ENCODE measurements around the gene DIO3. TPM values are rescaled to one million over a fixed set of nuclear protein-coding genes. Genes with fewer than 3 reads are reported as not detected.

The DIO3 gene
- total RNA-seq, 6 experiments from 2014 or later = not detected

DNA sequence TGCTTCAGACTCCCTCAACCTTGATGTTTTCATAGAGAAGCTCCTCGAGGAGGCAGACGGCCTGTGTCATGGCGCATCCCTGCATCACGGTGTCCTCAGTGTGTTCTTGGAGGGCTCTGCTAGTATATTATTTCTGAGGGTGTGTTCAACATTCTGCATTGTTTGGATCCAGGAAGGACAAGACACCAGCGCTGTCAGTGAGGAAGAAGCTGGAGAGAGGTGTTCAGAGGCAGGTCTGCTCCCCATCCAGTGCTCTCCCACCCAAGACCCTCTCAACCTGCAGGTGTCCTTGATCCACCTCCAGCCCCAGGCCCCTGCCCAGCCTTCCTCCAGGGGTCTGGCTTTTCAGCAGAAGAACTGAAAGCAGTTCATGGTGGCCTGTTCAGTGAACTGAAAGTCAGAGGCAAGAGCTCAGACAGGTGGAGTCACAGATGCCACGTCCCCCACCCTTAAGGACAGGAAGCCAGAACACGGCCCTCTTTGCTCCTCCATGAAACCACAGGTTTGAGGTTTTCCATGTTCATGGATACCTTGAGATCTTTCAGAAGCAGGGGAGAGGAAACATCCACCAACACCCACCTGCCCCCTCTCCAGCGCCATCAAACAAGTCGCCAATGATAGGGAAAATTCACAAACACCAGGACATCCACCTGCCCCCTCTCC lies 37.4 kb downstream of the DIO3 start:
- Mint-ChIP-seq H3K9me3 (no peaks in the 10 kb centered on the region; the same call in 1 of the 2 replicates), H3K4me3 (no peak overlapping the region), H3K4me1 (ENCODE audit: low read depth) (no peaks in the 10 kb centered on the region), H3K27ac (no peak overlapping the region), H3K36me3 (ENCODE audit: low read depth) (no peaks in the 10 kb centered on the region; the same call in 1 of the 2 replicates), H3K27me3 (ENCODE audit: insufficient read depth) (peaks cover 18% of the 10 kb centered on the region)
- no peak for TF ChIP-seq CTCF (IDR thresholded peaks at IDR 0.05)
- no peak for DNase-seq

GRCh38 chr14:101599234-101599885 lies 38.1 kb downstream of the DIO3 start:
- H3K36me3 Mint-ChIP-seq (ENCODE audit: low read depth) = no peaks in the 10 kb centered on the region; the same call in 1 of the 2 replicates
- no peaks in the 10 kb centered on the region; the same call in 1 of the 2 replicates for H3K9me3 Mint-ChIP-seq
- no peak for TF ChIP-seq CTCF (IDR thresholded peaks at IDR 0.05)
- no peak for DNase-seq
- H3K4me3 Mint-ChIP-seq = no peak overlapping the region
- peaks cover 18% of the 10 kb centered on the region for H3K27me3 Mint-ChIP-seq (ENCODE audit: insufficient read depth)
- H3K27ac Mint-ChIP-seq = no peak overlapping the region
- H3K4me1 Mint-ChIP-seq (ENCODE audit: low read depth) = no peaks in the 10 kb centered on the region

- no peak overlapping the region for H3K27ac Mint-ChIP-seq
- no peak for TF ChIP-seq CTCF (IDR thresholded peaks at IDR 0.05)
- H3K4me1 Mint-ChIP-seq (ENCODE audit: low read depth) = no peaks in the 10 kb centered on the region
- H3K9me3 Mint-ChIP-seq = no peaks in the 10 kb centered on the region; the same call in 1 of the 2 replicates
- peaks cover 25% of the 10 kb centered on the region for H3K27me3 Mint-ChIP-seq (ENCODE audit: insufficient read depth)
- no peak for DNase-seq
- H3K36me3 Mint-ChIP-seq (ENCODE audit: low read depth) = no peaks in the 10 kb centered on the region; the same call in 1 of the 2 replicates
- no peak overlapping the region for H3K4me3 Mint-ChIP-seq
Observed at GRCh38 chr14:101600336-101600890, 39.1 kb downstream of the DIO3 start.

DNA sequence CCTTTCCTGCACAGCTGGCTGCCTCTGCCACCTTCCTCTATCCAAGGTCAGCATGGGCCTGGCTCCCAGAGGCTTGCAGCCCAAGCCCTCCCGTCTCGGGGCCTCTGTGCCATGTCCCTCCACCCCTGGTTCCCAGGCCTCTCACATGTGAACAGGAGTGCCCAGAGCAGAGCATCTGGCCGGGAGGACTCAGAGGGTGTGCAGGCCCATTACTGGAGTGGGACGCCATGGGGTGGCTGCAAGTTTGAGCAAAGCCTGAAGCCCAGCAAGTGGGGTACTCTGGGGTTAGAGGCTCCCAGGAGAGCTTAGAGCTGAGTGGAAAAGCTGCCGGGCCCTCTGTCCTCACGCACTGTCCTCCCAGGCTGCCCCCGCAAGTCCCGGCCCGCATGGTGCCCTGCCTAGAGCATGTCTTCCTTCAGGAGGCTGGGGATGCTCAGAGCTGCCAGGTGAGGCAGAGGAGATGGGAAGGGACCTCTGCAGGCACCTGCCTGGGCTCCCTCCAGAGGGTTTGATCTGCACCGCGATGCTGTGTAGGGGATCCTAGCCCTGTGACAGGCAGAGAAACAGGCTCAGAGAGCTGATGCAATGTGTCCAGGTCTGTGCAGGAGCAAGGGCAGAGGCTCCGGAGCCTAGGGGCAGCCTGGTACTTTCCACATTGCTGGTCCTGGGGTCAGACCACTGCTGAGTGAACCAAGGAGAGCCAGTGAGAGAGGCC lies 39.8 kb downstream of the DIO3 start:
- Mint-ChIP-seq H3K27me3 (ENCODE audit: insufficient read depth) (peaks cover 29% of the 10 kb centered on the region), H3K4me3 (no peak overlapping the region)

More for the DNA sequence above, 39.8 kb downstream of the DIO3 start:
- no peak for TF ChIP-seq CTCF (IDR thresholded peaks at IDR 0.05)
- no peak for DNase-seq
- H3K36me3 Mint-ChIP-seq (ENCODE audit: low read depth) = no peaks in the 10 kb centered on the region; the same call in 1 of the 2 replicates
- no peaks in the 10 kb centered on the region; the same call in 1 of the 2 replicates for H3K9me3 Mint-ChIP-seq
- no peak overlapping the region for H3K27ac Mint-ChIP-seq
- H3K4me1 Mint-ChIP-seq (ENCODE audit: low read depth) = no peaks in the 10 kb centered on the region

All from HFFc6 (cell line).